NCI-H187 treated with DMSO at 0.1 percent for 48 hours (cell line): ENCODE results near the gene NRSN2.

Source experiments
- DNase-seq: peaks from one replicate; lab custom pipeline; 2025; lab: John Stamatoyannopoulos, UW

Gene NRSN2

DNA sequence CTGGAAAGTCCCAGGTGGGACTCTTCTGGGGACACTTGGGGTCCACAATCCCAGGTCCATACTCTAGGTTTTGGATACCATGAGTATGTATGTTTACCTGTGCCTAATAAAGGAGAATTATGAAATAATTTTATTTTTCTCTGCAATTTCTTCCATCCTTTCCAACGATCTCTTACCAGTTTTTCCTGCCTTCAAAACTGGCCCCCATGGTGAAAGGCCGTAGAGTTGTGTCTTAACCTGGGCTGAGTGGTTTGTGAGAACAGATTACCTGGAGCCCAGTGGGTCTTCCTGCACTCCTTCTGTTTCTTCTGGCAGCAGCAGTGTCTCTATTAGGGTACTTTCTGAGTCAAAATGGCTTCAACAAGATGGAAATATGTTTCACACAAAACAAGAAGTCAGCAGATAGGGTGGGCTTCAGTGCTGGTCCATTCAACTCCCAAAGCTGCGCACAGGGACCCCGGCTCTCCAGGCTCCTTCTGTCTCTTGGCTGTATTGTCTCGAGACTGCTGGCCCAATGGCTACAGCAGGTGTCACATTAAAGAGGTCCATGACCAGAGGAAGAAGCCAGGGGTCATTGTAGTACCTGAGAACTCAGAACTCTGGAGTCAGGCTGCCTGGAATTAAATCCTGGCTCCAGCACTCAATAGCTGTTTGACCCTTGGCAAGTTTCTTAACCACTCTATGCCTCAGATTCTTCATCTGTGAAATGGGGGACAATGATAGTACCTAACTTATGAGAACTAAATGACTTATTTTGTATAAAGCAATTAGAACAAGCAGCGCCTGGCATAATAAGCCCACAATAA is 50.7 kb downstream of the NRSN2 start:
- DNase-seq: no peak

- no peak for DNase-seq
These were observed 52.3 kb downstream of the NRSN2 start for GRCh38 chr20:399182-399707.

DNA sequence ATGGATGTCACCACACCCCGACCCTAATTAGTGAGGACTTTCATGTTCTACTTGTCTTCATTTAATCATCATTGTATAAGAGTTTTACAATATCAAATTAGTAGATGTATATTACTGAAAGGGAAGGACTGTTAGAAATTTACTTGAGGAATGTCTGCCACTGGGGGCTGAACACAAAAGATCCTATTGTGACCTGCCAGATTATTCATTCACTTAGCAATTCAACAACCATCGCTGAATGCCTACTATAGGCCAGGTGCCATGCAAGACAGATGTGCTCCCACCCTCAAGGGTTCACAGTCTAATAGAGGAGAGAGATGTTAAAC is 53.2 kb downstream of the NRSN2 start:
- DNase-seq: no peak

DNA sequence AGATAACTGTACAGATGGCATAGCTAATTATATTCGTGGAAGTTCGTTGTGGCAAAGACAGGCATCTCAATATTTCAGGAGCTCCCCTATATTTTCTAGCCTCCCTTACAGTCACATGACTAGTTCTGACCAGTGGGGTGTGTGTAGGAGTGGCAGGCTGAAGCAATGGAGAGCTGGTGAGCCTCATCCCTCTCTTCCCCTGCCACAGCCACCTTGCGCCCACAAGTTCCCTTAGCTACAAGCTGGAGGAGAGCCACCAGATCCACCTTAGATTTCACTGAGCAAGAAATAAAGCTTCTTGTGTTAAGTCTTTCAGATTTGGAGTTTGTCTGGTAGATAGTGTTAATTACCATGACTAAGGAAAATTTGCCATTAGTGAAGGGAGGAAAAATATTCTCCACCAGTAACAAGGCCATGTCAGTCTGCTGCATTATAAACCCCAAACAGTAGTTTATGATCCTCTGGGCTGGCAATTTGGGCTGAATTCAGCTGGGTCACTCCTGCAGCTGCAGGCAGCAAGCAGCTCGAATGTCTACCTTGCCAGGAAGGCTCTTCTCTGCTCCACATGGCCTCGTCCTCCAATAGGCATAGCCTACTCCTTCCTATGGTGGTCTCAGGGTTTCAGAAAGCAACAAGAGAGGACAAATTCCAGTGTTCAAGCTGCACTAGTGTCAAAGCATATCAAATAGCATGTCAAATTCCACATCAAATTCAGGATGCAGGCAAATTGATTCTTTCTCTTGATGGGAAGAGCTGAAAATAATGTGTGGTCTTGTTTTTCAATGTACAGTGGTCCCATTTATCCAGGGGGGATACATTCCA is 53.8 kb downstream of the NRSN2 start:
- DNase-seq: no peak

GRCh38 chr20:401682-402495 is 55.0 kb downstream of the NRSN2 start:
- no peak for DNase-seq

DNA sequence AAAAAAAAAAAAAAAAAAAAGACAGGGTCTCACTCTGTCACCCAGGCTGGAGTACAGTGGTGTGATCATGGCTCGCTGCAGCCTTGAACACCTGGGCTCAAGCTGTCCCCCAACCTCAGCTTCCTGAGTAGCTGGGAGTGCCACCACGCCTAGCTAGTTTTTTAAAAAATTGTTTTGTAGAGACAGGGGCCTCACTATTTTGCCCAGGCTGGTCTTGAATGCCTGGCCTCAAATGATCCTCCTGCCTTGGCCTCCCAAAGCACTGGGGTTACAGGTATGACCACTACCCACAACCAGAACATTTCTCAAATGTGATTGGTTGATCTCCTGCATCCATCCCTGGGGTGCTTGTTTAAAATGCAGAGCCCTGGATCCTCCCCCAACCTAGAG is 55.6 kb downstream of the NRSN2 start:
- no peak for DNase-seq

DNA sequence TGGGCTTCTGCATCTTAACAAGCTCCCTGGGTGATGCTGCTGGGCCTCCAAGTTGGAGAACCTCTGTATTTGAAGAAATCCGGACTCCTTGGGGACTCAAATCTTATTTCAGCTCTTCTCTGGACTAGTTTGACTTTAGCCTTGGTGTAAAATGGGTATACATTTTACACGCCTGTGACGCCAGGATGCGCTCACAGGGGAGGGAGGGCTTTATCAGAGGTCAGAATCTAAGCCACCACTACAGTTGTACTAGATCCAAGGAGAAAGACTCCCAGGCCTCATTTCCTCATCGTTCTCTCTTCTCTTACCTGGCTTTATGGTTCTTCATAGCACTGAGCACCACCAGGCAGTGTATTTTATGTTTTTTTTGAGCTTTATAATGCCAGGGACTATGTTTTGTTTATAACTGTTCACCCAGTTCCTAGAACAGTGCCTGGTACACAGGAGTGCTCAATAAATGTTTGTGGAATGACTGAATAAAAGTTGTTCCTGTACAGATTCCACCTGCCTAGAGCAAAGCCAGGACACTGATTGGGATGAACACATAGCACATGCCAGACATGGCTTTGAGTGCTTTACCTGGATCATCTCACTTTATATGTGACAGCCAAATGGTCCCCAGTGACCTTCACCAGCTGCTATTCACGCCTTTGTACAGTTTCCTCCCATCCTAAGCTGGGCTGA is 56.1 kb downstream of the NRSN2 start:
- DNase-seq: no peak

DNA sequence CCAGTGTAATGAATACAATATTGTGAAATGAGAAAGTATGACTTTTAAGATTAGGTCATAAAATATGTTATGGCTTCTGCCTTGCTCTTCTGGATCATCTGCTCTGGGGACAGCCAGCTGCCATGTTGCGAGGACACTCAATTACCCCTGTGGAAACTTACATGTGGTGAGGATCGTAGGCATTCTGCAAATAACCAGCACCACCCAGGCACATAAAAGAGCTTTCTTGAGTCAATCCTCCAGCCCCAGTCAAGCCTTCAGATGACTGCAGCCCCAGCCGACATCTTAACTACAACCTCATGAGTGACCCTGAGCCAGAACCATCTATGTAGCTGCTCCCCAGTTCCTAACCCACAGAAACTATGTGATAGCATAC is 56.7 kb downstream of the NRSN2 start:
- no peak for DNase-seq

GRCh38 chr20:404088-404487 is 57.2 kb downstream of the NRSN2 start:
- DNase-seq: no peak
